Panc1 (cell line): Measurements from ENCODE around the gene PKD1. TPM values are rescaled to one million over a fixed set of nuclear protein-coding genes. Genes with fewer than 3 reads are reported as not detected.

Experiments
- ATAC-seq: fragments of 200-7000 bp; cut with Tn5 transposase; 2 replicates; pipeline ENCODE4 v1.9.1; 2020; ENCODE audit warnings: mild to moderate bottlenecking, moderate library complexity
- BruUV-seq: library from RNA; stranded (reverse); fragments of 400-500 nt; replicated peaks from 2 replicates; lab custom pipeline; 2021; lab: Mats Ljungman, UMichigan
- CTCF ChIA-PET: fragments of 300-600 bp; sonication (Branson Sonifier 250); formaldehyde crosslinking; loops from one replicate; lab custom pipeline; 2022; ENCODE audit warnings: antibody characterized with exemption; lab: Charles Lee
- POLR2A ChIA-PET: fragments of 300-600 bp; sonication (Branson Sonifier 250); formaldehyde crosslinking; loops from one replicate; lab custom pipeline; 2022; ENCODE audit warnings: antibody characterized with exemption; lab: Charles Lee
- DNase-seq: peaks from one replicate; pipeline ENCODE4 v3.0.0-alpha.2; 2010; ENCODE audit warnings: low read depth, low spot score
- H3K27ac ChIP-seq: 2 replicates; pipeline ENCODE4 v1.5.1; 2011; ENCODE audit warnings: mild to moderate bottlenecking, low read length, inconsistent platforms
- H3K27me3 ChIP-seq: fragments of 200-500 bp; sonication (Bioruptor generic); 2 replicates; pipeline ENCODE4 v1.6.0; 2014; ENCODE audit warnings: low read length, inconsistent platforms; ENCODE audit not compliant: control insufficient read depth, insufficient read depth
- H3K36me3 ChIP-seq: fragments of 200-500 bp; sonication (Bioruptor generic); 2 replicates; pipeline ENCODE4 v1.5.1; 2014; ENCODE audit warnings: inconsistent platforms, mild to moderate bottlenecking, low read length, moderate library complexity; ENCODE audit not compliant: control insufficient read depth, insufficient read depth
- H3K4me1 ChIP-seq: 2 replicates; pipeline ENCODE4 v1.5.1; 2011; ENCODE audit warnings: inconsistent platforms, mild to moderate bottlenecking, low read length, moderate library complexity; ENCODE audit not compliant: control insufficient read depth, insufficient read depth
- H3K4me3 ChIP-seq, 2 experiments: 2 replicates each; pipeline ENCODE4 v1.5.1; 2011 to 2012; ENCODE audit warnings: low read depth in 2 of 2, low read length in 2 of 2, mild to moderate bottlenecking in 2 of 2, inconsistent platforms in 1 of 2, moderate library complexity in 1 of 2
- H3K9me3 ChIP-seq: fragments of 200-500 bp; sonication (Bioruptor generic); 2 replicates; pipeline ENCODE4 v1.5.1; 2014; ENCODE audit warnings: low read depth, mild to moderate bottlenecking, inconsistent platforms, low read length, moderate library complexity; ENCODE audit not compliant: control insufficient read depth, insufficient read depth
- CTCF ChIP-seq: fragments of 450-650 bp; IDR thresholded peaks from 2 replicates; pipeline ENCODE4 v1.5.1; 2017; ENCODE audit warnings: mild to moderate bottlenecking
- POLR2AphosphoS5 ChIP-seq: IDR thresholded peaks from 2 replicates; pipeline ENCODE4 v1.6.1; 2012; ENCODE audit warnings: mild to moderate bottlenecking, low read depth, low read length, moderate library complexity
- REST ChIP-seq, 2 experiments: IDR thresholded peaks; 2 replicates each; pipeline ENCODE4 v1.6.1; 2011 to 2012; ENCODE audit warnings: low read depth in 2 of 2, control low read depth in 1 of 2, low read length in 1 of 2, mild to moderate bottlenecking in 1 of 2, moderate library complexity in 1 of 2; ENCODE audit not compliant: insufficient read depth in 1 of 2
- SIN3A ChIP-seq: IDR thresholded peaks from 2 replicates; pipeline ENCODE4 v1.6.1; 2012; ENCODE audit warnings: low read depth, mild to moderate bottlenecking, low read length, moderate library complexity, borderline replicate concordance; ENCODE audit not compliant: insufficient read depth
- TCF7L2 ChIP-seq: IDR thresholded peaks from 2 replicates; pipeline ENCODE4 v1.6.1; 2011; ENCODE audit warnings: mild to moderate bottlenecking, low read depth, low read length, inconsistent platforms
- in situ Hi-C: cut with HindIII; loops from 2 replicates; pipeline ENCODE4 v1.10.0; 2016; ENCODE audit warnings: low sequenced_read_pairs, low pct_unique_long_range_greater_than_20kb
- intact Hi-C: fragments of 100-400 bp; cut with micrococcal nuclease; formaldehyde crosslinking; loops from one replicate; pipeline ENCODE4 v1.10.0; 2022; ENCODE audit not compliant: unreplicated experiment
- total RNA-seq: library from RNA; stranded (reverse); gene quantifications from one replicate; pipeline ENCODE4 v1.2.1, GENCODE V29; 2021; ENCODE audit not compliant: unreplicated experiment

The PKD1 gene
- total RNA-seq, 1 experiment from 2014 or later, result 279 TPM

- Histone ChIP-seq H3K27me3 (no peaks in the 10 kb centered on the region), H3K4me1 (no peaks in the 10 kb centered on the region), H3K27ac (no peak overlapping the region), H3K4me3 (no peak overlapping the region), H3K9me3 (no peaks in the 10 kb centered on the region), H3K36me3 (no peaks in the 10 kb centered on the region; the same call in 1 of the 2 replicates)
- intact Hi-C loops (no loop called here), in situ Hi-C loops (no loop called here)
- no TSS peak for BruUV-seq
- TF ChIP-seq TCF7L2 (no peak), SIN3A (no peak), POLR2AphosphoS5 (no peak), CTCF (no peak), REST (IDR thresholded peaks at IDR 0.05; ENCODE audit: insufficient read depth in 1 of 2, low read depth in 2 of 2, low read length in 1 of 2) (no peak)
- ATAC-seq, result no peak
- POLR2A ChIA-PET, result no interaction called here
- CTCF ChIA-PET, result no interaction called here
- no peak for DNase-seq
These were observed 60.1 kb downstream of the PKD1 start for GRCh38 chr16:2075631-2076030.

- CTCF ChIA-PET, result interaction anchor here (0.8 kb wide), 1 partner anchor 17 kb away, joined by 3 read pairs; no protein-coding TSS in a partner anchor
- intact Hi-C loops (no loop called here), in situ Hi-C loops (no loop called here)
- no peaks in the 10 kb centered on the region; the same call in 1 of the 2 replicates for H3K36me3 ChIP-seq
- DNase-seq (no peak), ATAC-seq (no peak)
- no TSS peak for BruUV-seq
- no peak for TF ChIP-seq REST (IDR thresholded peaks at IDR 0.05; ENCODE audit: insufficient read depth in 1 of 2, low read depth in 2 of 2, low read length in 1 of 2)
- no peak for TF ChIP-seq CTCF
- no peak for TF ChIP-seq POLR2AphosphoS5
- no peak for TF ChIP-seq SIN3A
- no peak for TF ChIP-seq TCF7L2
- no peaks in the 10 kb centered on the region for H3K9me3 ChIP-seq
- no peak overlapping the region for H3K27ac ChIP-seq
- H3K4me3 ChIP-seq, result no peak overlapping the region
- H3K27me3 ChIP-seq, result no peaks in the 10 kb centered on the region
- POLR2A ChIA-PET, result no interaction called here
- H3K4me1 ChIP-seq, result no peaks in the 10 kb centered on the region
These were observed 61.6 kb downstream of the PKD1 start for GRCh38 chr16:2074071-2074470.
